ENCODE measurements around the gene MAP2K6. TPM values are rescaled to one million over a fixed set of nuclear protein-coding genes. Genes with fewer than 3 reads are reported as not detected.

Gene MAP2K6
- total RNA-seq, 1 donor = 2.0 TPM

- DNase-seq (ENCODE audit: low read depth) = no peak
Observed at GRCh38 chr17:69588827-69589239, 174.3 kb downstream of the MAP2K6 start.

DNA sequence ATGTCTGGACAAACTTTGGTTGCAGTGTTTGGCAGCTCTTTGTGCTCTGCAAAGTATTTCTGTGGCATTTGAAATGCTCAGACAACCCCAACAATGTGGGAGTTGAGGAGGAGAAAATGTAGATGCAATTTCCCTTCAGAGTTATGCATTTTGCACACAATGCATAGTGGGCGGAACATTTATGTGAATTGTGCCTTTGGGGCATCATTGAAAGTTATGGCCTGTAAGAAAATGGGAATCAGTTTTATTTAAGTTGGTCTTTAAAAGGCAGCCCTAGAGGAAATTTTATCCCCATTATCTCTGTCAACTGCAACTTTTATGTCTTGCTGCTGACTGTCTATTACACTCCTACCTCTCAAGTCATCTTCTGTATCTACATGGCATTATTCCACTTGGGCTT lies 176.2 kb downstream of the MAP2K6 start:
- TF ChIP-seq CTCF (IDR thresholded peaks at IDR 0.05; ENCODE audit: insufficient read depth, low read length) = no peak
- no peak overlapping the region for H3K4me3 ChIP-seq (ENCODE audit: low read depth, low read length)
- DNase-seq (ENCODE audit: low read depth) = no peak

More at GRCh38 chr17:69588827-69589239, 174.3 kb downstream of the MAP2K6 start:
- no peak overlapping the region for H3K4me3 ChIP-seq (ENCODE audit: low read depth, low read length)
- TF ChIP-seq CTCF (IDR thresholded peaks at IDR 0.05; ENCODE audit: insufficient read depth, low read length) = no peak

- TF ChIP-seq CTCF (IDR thresholded peaks at IDR 0.05; ENCODE audit: insufficient read depth, low read length) = no peak
- DNase-seq (ENCODE audit: low read depth) = no peak
- H3K4me3 ChIP-seq (ENCODE audit: low read depth, low read length) = no peak overlapping the region
Observed at GRCh38 chr17:69592692-69593350, 178.3 kb downstream of the MAP2K6 start.

GRCh38 chr17:69593351-69593715 lies 178.8 kb downstream of the MAP2K6 start:
- no peak for TF ChIP-seq CTCF (IDR thresholded peaks at IDR 0.05; ENCODE audit: insufficient read depth, low read length)
- H3K4me3 ChIP-seq (ENCODE audit: low read depth, low read length) = no peak overlapping the region
- no peak for DNase-seq (ENCODE audit: low read depth)

GRCh38 chr17:69593716-69594115 lies 179.2 kb downstream of the MAP2K6 start:
- DNase-seq (ENCODE audit: low read depth) = no peak
- no peak for TF ChIP-seq CTCF (IDR thresholded peaks at IDR 0.05; ENCODE audit: insufficient read depth, low read length)
- no peak overlapping the region for H3K4me3 ChIP-seq (ENCODE audit: low read depth, low read length)

DNA sequence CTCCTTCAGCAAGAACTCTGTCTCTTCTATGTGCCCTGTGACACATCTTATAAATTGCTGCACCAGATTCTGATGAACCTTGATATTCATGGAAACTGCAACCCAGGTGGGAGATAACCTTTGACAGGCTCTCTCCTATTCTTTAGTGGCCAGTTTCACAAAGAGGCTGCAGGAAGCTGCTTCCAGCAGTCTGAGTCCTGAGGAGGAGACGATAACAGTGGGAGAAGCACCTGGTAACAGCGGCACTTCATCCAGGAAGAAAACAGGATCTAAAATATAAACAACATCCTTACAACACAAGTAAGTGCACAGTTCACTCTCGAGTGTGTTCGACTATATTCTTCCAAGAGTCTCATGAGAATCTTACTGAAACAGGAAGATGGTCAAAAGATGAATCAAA lies 180.1 kb downstream of the MAP2K6 start:
- DNase-seq (ENCODE audit: low read depth) = no peak
- no peak overlapping the region for H3K4me3 ChIP-seq (ENCODE audit: low read depth, low read length)
- no peak for TF ChIP-seq CTCF (IDR thresholded peaks at IDR 0.05; ENCODE audit: insufficient read depth, low read length)

DNA sequence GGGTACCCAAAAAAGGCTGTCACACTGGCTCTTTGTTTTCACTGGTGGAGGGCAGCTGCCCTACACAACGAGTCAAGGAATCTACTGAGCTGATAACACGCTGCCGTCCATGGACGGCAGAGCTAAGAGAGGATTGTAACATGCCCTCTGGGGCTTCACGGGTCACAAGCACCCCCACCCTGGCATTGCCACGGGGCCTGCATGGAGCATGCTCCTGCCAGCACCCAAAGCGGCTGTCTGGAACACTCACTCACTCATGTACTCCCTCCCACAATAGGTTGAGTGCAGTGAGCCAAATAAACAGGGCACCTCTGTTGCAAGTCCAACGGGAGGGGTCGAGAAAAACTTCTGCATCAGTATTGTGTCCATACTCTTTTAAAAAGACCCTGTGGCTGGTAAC lies 181.6 kb downstream of the MAP2K6 start:
- no peak for TF ChIP-seq CTCF (IDR thresholded peaks at IDR 0.05; ENCODE audit: insufficient read depth, low read length)
- no peak overlapping the region for H3K4me3 ChIP-seq (ENCODE audit: low read depth, low read length)
- no peak for DNase-seq (ENCODE audit: low read depth)
